Stomach (tissue), 9 donors: ENCODE measurements around the gene PUS10. TPM values are rescaled to one million over a fixed set of nuclear protein-coding genes. Genes with fewer than 3 reads are reported as not detected.
"Not testable (repeated sequence)": the region's sequence is repeated elsewhere in the genome, so short reads cannot be mapped to it uniquely, and the experiment has no call there.

Experiments
- DNase-seq, 2 donors: peaks; one replicate each; pipeline versions ENCODE4 v3.0.0 to v3.0.0-alpha.2; 2013 to 2019
- H3K27ac ChIP-seq, 5 donors: fragments of 200-600 bp in 4 of 5; sonication (generic) in 4 of 5; one replicate each; pipeline ENCODE4 v1.5.1; 2013 to 2019; ENCODE audit warnings: mild to moderate bottlenecking in 1 of 5, moderate library complexity in 1 of 5
- H3K27me3 ChIP-seq, 3 donors: fragments of 200-600 bp; sonication (generic); one replicate each; pipeline ENCODE4 v1.5.1; 2017 to 2019; ENCODE audit warnings: mixed run types in 1 of 3
- H3K36me3 ChIP-seq, 4 donors: fragments of 200-600 bp; sonication (generic); 1 replicate in 3 of 4; 2 replicates in 1 of 4; pipeline ENCODE4 v1.5.1; 2016 to 2019
- H3K4me1 ChIP-seq, 4 donors: fragments of 200-600 bp; sonication (generic); one replicate each; pipeline ENCODE4 v1.5.1; 2016 to 2019
- H3K4me3 ChIP-seq, 4 donors: fragments of 200-600 bp; sonication (generic) in 3 of 4; one replicate each; pipeline ENCODE4 v1.5.1; 2016 to 2019; ENCODE audit warnings: mild to moderate bottlenecking in 1 of 4
- H3K9me3 ChIP-seq, 4 donors: fragments of 200-600 bp; sonication (generic); one replicate each; pipeline ENCODE4 v1.5.1; 2016 to 2019
- EP300 ChIP-seq: sonication (generic); formaldehyde crosslinking; IDR thresholded peaks from one replicate; pipeline ENCODE4 v1.6.1; 2017; ENCODE audit warnings: antibody characterized with exemption
- POLR2A ChIP-seq, 4 donors: fragments of 450-650 bp; IDR thresholded peaks; one replicate each; pipeline ENCODE4 v1.6.1; 2016; ENCODE audit warnings: antibody characterized with exemption in 4 of 4, control low read depth in 2 of 4, mild to moderate bottlenecking in 1 of 4, moderate library complexity in 1 of 4
- POLR2AphosphoS5 ChIP-seq, 3 donors: sonication (generic); formaldehyde crosslinking; IDR thresholded peaks; one replicate each; pipeline ENCODE4 v1.6.1; 2016; ENCODE audit warnings: antibody characterized with exemption in 3 of 3
- WGBS, 5 donors: extraction: QIAGEN DNeasy Blood & Tissue Kit in 3 of 5; methylation state at CpG; one replicate each; pipeline versions ENCODE4 v1.1.5 to v1.1.7; 2013 to 2018; 5-methylcytosine and 5-hydroxymethylcytosine counted together
- intact Hi-C: fragments of 100-400 bp; cut with DNase I; formaldehyde crosslinking; loops from one replicate; pipeline ENCODE4 v1.15.1; 2023; ENCODE audit warnings: low total_unique reads
- polyA plus RNA-seq, 3 donors: library from polyadenylated mRNA; stranded (reverse); fragments of 200-250 nt; gene quantifications; one replicate each; pipeline ENCODE4 v1.2.3, GENCODE V29; 2013
- total RNA-seq, 5 donors: library from RNA; depleted of rRNA; stranded (reverse); fragments of >200 nt; gene quantifications; one replicate each; pipeline versions ENCODE4 v1.1.0 to v1.2.3, GENCODE V29; 2014 to 2016
- TF ChIP-seq, protein P1 (sequence below), 7 experiments: fragments of 450-650 bp in 4 of 7; fragments of 200-600 bp in 3 of 7; sonication (generic) in 3 of 7; IDR thresholded peaks; one replicate each; pipeline ENCODE4 v1.5.1; 2016 to 2019; ENCODE audit warnings: antibody characterized with exemption in 7 of 7, control low read depth in 2 of 7, mild to moderate bottlenecking in 1 of 7
- donor health status: healthy with polysubstance abuse.
- donor health status: Bipolar disorder and iron deficiency.
- donor health status: healthy.

Gene PUS10
- total and polyA plus RNA-seq, 8 donors, result 1.8 to 8.0 (median 3.4) TPM

DNA sequence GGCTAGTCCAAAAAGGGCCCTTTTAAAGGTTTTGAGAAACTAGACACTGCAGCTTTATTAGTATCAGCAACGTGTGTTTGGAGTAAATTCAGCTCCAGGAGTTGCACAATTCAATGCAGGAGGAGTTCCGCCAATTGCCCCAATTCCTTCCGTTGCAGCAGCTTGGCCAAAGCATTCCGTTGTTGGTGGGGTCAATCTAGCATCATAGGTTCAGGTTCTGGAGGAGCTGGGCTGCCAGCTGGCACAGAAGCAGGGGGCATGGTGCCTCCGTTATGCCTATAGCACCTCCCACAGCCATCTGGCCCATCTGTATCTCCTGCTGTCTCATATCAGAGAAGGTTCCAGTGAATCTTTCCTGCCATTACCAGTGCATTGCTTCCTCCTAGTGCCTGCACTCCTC lies 81.3 kb downstream of the PUS10 start:
- Histone ChIP-seq H3K9me3 (no peaks in the 10 kb centered on the region), H3K4me3 (no peak overlapping the region), H3K27me3 (no peaks in the 10 kb centered on the region), H3K4me1 (peaks cover 0 to 16% (median 0%) of the 10 kb centered on the region in 4 donors), H3K27ac (no peak overlapping the region), H3K36me3 (peaks cover 0 to 27% (median 16%) of the 10 kb centered on the region in 4 donors)
- TF ChIP-seq EP300 (no peak), POLR2A (IDR thresholded peaks at IDR 0.05) (no peak), POLR2AphosphoS5 (IDR thresholded peaks at IDR 0.05) (no peak)
- TF ChIP-seq, protein P1, sequence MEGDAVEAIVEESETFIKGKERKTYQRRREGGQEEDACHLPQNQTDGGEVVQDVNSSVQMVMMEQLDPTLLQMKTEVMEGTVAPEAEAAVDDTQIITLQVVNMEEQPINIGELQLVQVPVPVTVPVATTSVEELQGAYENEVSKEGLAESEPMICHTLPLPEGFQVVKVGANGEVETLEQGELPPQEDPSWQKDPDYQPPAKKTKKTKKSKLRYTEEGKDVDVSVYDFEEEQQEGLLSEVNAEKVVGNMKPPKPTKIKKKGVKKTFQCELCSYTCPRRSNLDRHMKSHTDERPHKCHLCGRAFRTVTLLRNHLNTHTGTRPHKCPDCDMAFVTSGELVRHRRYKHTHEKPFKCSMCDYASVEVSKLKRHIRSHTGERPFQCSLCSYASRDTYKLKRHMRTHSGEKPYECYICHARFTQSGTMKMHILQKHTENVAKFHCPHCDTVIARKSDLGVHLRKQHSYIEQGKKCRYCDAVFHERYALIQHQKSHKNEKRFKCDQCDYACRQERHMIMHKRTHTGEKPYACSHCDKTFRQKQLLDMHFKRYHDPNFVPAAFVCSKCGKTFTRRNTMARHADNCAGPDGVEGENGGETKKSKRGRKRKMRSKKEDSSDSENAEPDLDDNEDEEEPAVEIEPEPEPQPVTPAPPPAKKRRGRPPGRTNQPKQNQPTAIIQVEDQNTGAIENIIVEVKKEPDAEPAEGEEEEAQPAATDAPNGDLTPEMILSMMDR (IDR thresholded peaks at IDR 0.05), result no peak
- 88 to 95% (median 91%) methylated on average over 5 of the region's 5 CpGs for WGBS, 5 donors
- DNase-seq, result no peak
- intact Hi-C loops, result no loop called here

DNA sequence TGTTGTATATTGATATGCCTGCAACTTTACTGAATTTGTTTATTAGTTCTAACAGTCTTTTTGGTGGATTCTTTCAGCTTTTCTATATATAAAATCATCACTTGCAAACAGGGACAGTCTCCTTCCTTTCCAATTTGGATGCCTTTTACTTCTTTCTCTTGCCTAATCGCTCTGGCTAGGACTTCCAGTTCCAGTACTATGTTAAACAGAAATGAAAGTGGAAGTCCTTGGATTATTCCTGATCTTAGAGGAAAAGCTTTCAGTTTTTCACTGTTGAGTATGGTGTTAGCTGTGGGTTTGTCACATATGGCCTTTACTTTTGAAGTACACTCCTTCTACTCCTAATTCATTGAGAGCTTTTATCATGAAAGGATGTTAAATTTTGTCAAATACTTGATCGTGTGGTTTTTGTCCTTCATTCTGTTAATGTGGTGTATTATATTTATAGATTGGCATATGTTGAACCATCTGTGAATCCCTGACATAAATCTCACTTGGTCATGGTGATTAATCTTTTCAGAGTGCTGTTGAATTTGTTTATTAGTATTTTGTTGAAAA lies 83.8 kb downstream of the PUS10 start:
- peaks cover 0 to 16% (median 0%) of the 10 kb centered on the region in 4 donors for H3K4me1 ChIP-seq
- DNase-seq, result no peak
- peak overlapping the region in 3 of 5 donors; percentile 13 to 75 (median 46) for H3K27ac ChIP-seq
- intact Hi-C loops, result no loop called here
- 63 to 80% (median 74%) methylated on average over 2 of the region's 2 CpGs for WGBS, 5 donors
- TF ChIP-seq, protein P1 (IDR thresholded peaks at IDR 0.05), result no peak
- TF ChIP-seq EP300 (no peak), POLR2A (IDR thresholded peaks at IDR 0.05) (no peak), POLR2AphosphoS5 (IDR thresholded peaks at IDR 0.05) (no peak)
- no peaks in the 10 kb centered on the region for H3K27me3 ChIP-seq
- H3K9me3 ChIP-seq, result no peaks in the 10 kb centered on the region
- H3K4me3 ChIP-seq, result no peak overlapping the region
- H3K36me3 ChIP-seq, result peaks cover 0 to 29% (median 17%) of the 10 kb centered on the region in 4 donors

DNA sequence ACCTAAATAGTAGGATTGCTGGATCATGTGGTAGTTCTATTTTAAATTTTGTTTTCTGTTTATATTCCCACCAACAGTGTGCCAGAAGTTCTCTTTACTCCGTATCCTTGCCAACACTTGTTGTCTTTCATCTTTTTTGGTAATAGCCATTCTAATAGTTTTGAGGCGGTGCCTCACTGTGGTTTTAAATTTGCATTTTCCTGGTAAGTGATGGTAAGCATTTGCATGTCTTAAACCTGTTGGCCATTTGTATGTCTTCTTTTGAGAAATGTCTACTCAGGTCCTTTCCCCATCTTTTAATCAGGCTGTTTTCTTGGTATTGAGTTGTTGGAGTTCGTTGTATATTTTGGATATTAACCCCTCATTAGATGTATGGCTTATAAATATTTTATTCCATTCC lies 85.1 kb downstream of the PUS10 start:
- no peak overlapping the region for H3K27ac ChIP-seq
- TF ChIP-seq POLR2AphosphoS5 (IDR thresholded peaks at IDR 0.05) (no peak), POLR2A (IDR thresholded peaks at IDR 0.05) (no peak), EP300 (no peak)
- TF ChIP-seq, protein P1 (IDR thresholded peaks at IDR 0.05), result no peak

GRCh38 chr2:60932061-60932460 lies 86.0 kb downstream of the PUS10 start:
- H3K27ac ChIP-seq, H3K4me3 ChIP-seq, H3K27me3 ChIP-seq, H3K9me3 ChIP-seq, intact Hi-C loops, DNase-seq: not testable (repeated sequence)
- Histone ChIP-seq H3K36me3 (peaks cover 0 to 23% (median 21%) of the 10 kb centered on the region in 4 donors), H3K4me1 (peaks cover 0 to 16% (median 0%) of the 10 kb centered on the region in 4 donors)
- WGBS, 5 donors, result 93 to 98% (median 94%) methylated on average over 5 of the region's 5 CpGs

More for the DNA sequence above, 85.1 kb downstream of the PUS10 start:
- H3K27me3 ChIP-seq, result no peaks in the 10 kb centered on the region
- peaks cover 0 to 16% (median 0%) of the 10 kb centered on the region in 4 donors for H3K4me1 ChIP-seq
- DNase-seq, result no peak
- no peak overlapping the region for H3K4me3 ChIP-seq
- 88 to 97% (median 91%) methylated on average over 3 of the region's 3 CpGs for WGBS, 5 donors
- peaks cover 0 to 23% (median 18%) of the 10 kb centered on the region in 4 donors for H3K36me3 ChIP-seq
- intact Hi-C loops, result no loop called here
- no peaks in the 10 kb centered on the region for H3K9me3 ChIP-seq
